H1 (cell line): ENCODE results near the gene CPNE5. TPM values are rescaled to one million over a fixed set of nuclear protein-coding genes. Genes with fewer than 3 reads are reported as not detected.

Source experiments
- CTCF ChIA-PET: fragments of 300-600 bp; sonication (Branson Sonifier 250); formaldehyde crosslinking; loops from one replicate; lab custom pipeline; 2021; ENCODE audit not compliant: partially characterized antibody; lab: Charles Lee
- POLR2A ChIA-PET: fragments of 300-600 bp; sonication (Branson Sonifier 250); formaldehyde crosslinking; loops from one replicate; lab custom pipeline; 2021; ENCODE audit warnings: inconsistent platforms; ENCODE audit not compliant: partially characterized antibody; lab: Charles Lee
- DNase-seq, 2 experiments: peaks; one replicate each; pipeline versions ENCODE4 v3.0.0 to v3.0.0-alpha.2; 2010 to 2022; ENCODE audit warnings: low spot score in 2 of 2, low read depth in 1 of 2, mixed read lengths in 1 of 2
- FAIRE-seq: peaks from 2 replicates; lab custom pipeline; 2011; peaks lifted over from hg19 to GRCh38; lab: Jason Lieb, UNC
- H2AFZ ChIP-seq: 2 replicates; pipeline ENCODE4 v1.8.1; 2012; ENCODE audit warnings: low read length, inconsistent platforms
- H2AK5ac ChIP-seq: 2 replicates; pipeline ENCODE4 v1.6.1; 2013; ENCODE audit warnings: low read depth, low read length
- H2BK120ac ChIP-seq: replicated peaks from 2 replicates; pipeline ENCODE3; 2013; ENCODE audit warnings: low read depth, low read length, inconsistent platforms
- H2BK12ac ChIP-seq: 2 replicates; pipeline ENCODE4 v1.6.1; 2013; ENCODE audit warnings: low read depth, low read length
- H2BK15ac ChIP-seq: 2 replicates; pipeline ENCODE4 v1.6.1; 2013; ENCODE audit warnings: low read length
- H2BK20ac ChIP-seq: 2 replicates; pipeline ENCODE4 v1.6.1; 2013; ENCODE audit warnings: low read length
- H2BK5ac ChIP-seq: 2 replicates; pipeline ENCODE4 v1.6.1; 2013; ENCODE audit warnings: low read depth, low read length
- H3K14ac ChIP-seq: 2 replicates; pipeline ENCODE4 v1.6.1; 2013; ENCODE audit warnings: inconsistent platforms; ENCODE audit not compliant: insufficient read length
- H3K18ac ChIP-seq: 2 replicates; pipeline ENCODE4 v1.6.1; 2013; ENCODE audit warnings: low read length; ENCODE audit errors: extremely low read depth
- H3K23ac ChIP-seq: 2 replicates; pipeline ENCODE4 v1.6.1; 2013; ENCODE audit warnings: inconsistent platforms; ENCODE audit not compliant: insufficient read length
- H3K23me2 ChIP-seq: 2 replicates; pipeline ENCODE4 v1.6.1; 2013; ENCODE audit warnings: low read depth, low read length
- H3K27ac ChIP-seq: 2 replicates; pipeline ENCODE4 v1.6.1; 2011; ENCODE audit warnings: low read depth, low read length, inconsistent platforms
- H3K27me3 ChIP-seq, 4 experiments: replicated peaks in 1 of 4; 1 replicate in 1 of 4; 2 replicates in 3 of 4; pipeline versions ENCODE4 v1.6.1 to v1.8.1; 2011 to 2013; ENCODE audit warnings: low read length in 3 of 4, mild to moderate bottlenecking in 3 of 4, inconsistent platforms in 2 of 4, mixed read lengths in 2 of 4, moderate library complexity in 1 of 4; ENCODE audit not compliant: control insufficient read depth in 3 of 4, insufficient read depth in 3 of 4; ENCODE audit errors: extremely low read depth in 1 of 4
- H3K36me3 ChIP-seq, 4 experiments: 2 replicates each; pipeline versions ENCODE4 v1.6.1 to v1.8.1; 2011 to 2013; ENCODE audit warnings: mild to moderate bottlenecking in 4 of 4, low read length in 3 of 4, moderate library complexity in 2 of 4, control low read depth in 1 of 4, inconsistent platforms in 1 of 4; ENCODE audit not compliant: insufficient read depth in 4 of 4, control insufficient read depth in 2 of 4
- H3K4ac ChIP-seq: replicated peaks from 2 replicates; pipeline ENCODE3; 2013; ENCODE audit warnings: low read length, low read depth, mixed read lengths, inconsistent platforms; ENCODE audit not compliant: insufficient read length
- H3K4me1 ChIP-seq, 4 experiments: replicated peaks in 1 of 4; 1 replicate in 1 of 4; 2 replicates in 3 of 4; pipeline versions ENCODE4 v1.6.1 to v1.8.1; 2011 to 2013; ENCODE audit warnings: low read length in 3 of 4, inconsistent platforms in 2 of 4, mixed read lengths in 1 of 4; ENCODE audit not compliant: insufficient read depth in 4 of 4, control insufficient read depth in 3 of 4
- H3K4me2 ChIP-seq, 2 experiments: 2 replicates each; pipeline versions ENCODE4 v1.6.1 to v1.8.1; 2011 to 2013; ENCODE audit warnings: low read depth in 2 of 2, low read length in 2 of 2, control low read depth in 1 of 2, inconsistent platforms in 1 of 2, mild to moderate bottlenecking in 1 of 2; ENCODE audit not compliant: insufficient read depth in 1 of 2
- H3K4me3 ChIP-seq, 4 experiments: fragments of 200-600, 300-600 bp in 1 of 4; sonication (generic), shearing (Covaris generic), sonication (Bioruptor Twin) in 1 of 4; 2 replicates each; pipeline versions ENCODE4 v1.5.1 to v1.8.1; 2011 to 2016; ENCODE audit warnings: low read length in 4 of 4, low read depth in 3 of 4, control low read depth in 2 of 4, inconsistent platforms in 2 of 4, mild to moderate bottlenecking in 2 of 4, mixed read lengths in 1 of 4, moderate library complexity in 1 of 4; ENCODE audit not compliant: insufficient read depth in 2 of 4; ENCODE audit errors: extremely low read depth in 1 of 4
- H3K56ac ChIP-seq: replicated peaks from 2 replicates; pipeline ENCODE3; 2013; ENCODE audit warnings: low read depth, mild to moderate bottlenecking, mixed read lengths, low read length, inconsistent platforms; ENCODE audit not compliant: insufficient read length
- H3K79me1 ChIP-seq: 2 replicates; pipeline ENCODE4 v1.6.1; 2013; ENCODE audit warnings: low read depth, low read length, control low read depth
- H3K79me2 ChIP-seq, 2 experiments: 2 replicates each; pipeline versions ENCODE4 v1.6.1 to v1.8.1; 2012 to 2013; ENCODE audit warnings: low read length in 2 of 2, mild to moderate bottlenecking in 2 of 2, inconsistent platforms in 1 of 2; ENCODE audit not compliant: insufficient read depth in 2 of 2, control insufficient read depth in 1 of 2
- H3K9ac ChIP-seq, 4 experiments: replicated peaks in 1 of 4; 1 replicate in 1 of 4; 2 replicates in 3 of 4; pipeline versions ENCODE4 v1.6.1 to v1.8.1; 2011 to 2013; ENCODE audit warnings: low read depth in 3 of 4, low read length in 3 of 4, control low read depth in 2 of 4, mild to moderate bottlenecking in 2 of 4, moderate library complexity in 2 of 4, inconsistent platforms in 1 of 4; ENCODE audit errors: extremely low read depth in 1 of 4
- H3K9me3 ChIP-seq, 2 experiments: 2 replicates each; pipeline versions ENCODE4 v1.6.1 to v1.8.1; 2012 to 2013; ENCODE audit warnings: mild to moderate bottlenecking in 2 of 2, moderate library complexity in 2 of 2, control low read depth in 1 of 2, inconsistent platforms in 1 of 2, low read depth in 1 of 2, low read length in 1 of 2, mixed read lengths in 1 of 2; ENCODE audit not compliant: insufficient read depth in 2 of 2
- H4K20me1 ChIP-seq, 2 experiments: replicated peaks in 1 of 2; 2 replicates each; pipeline versions ENCODE3 to v1.8.1; 2011 to 2013; ENCODE audit warnings: inconsistent platforms in 2 of 2, low read length in 2 of 2, mild to moderate bottlenecking in 1 of 2; ENCODE audit not compliant: insufficient read depth in 2 of 2, control insufficient read depth in 1 of 2
- H4K5ac ChIP-seq: 2 replicates; pipeline ENCODE4 v1.6.1; 2013; ENCODE audit warnings: low read length, low read depth, mixed read lengths, inconsistent platforms; ENCODE audit not compliant: insufficient read length
- H4K8ac ChIP-seq: 2 replicates; pipeline ENCODE4 v1.8.0; 2013; ENCODE audit warnings: mild to moderate bottlenecking, moderate library complexity, low read length, inconsistent platforms; ENCODE audit not compliant: insufficient read depth; ENCODE audit errors: extremely low read depth
- H4K91ac ChIP-seq: replicated peaks from 2 replicates; pipeline ENCODE3; 2013; ENCODE audit warnings: low read length, mixed read lengths, inconsistent platforms; ENCODE audit not compliant: insufficient read length
- CBX5 ChIP-seq: fragments of 300-800, 300-1000 bp; sonication (generic); IDR thresholded peaks from 2 replicates; pipeline ENCODE4 v1.7.1; 2016; ENCODE audit warnings: antibody characterized with exemption, low read length, low read depth
- HDAC2 ChIP-seq, 2 experiments: fragments of 300-600 bp in 1 of 2; sonication (generic) in 1 of 2; IDR thresholded peaks; 2 replicates each; pipeline ENCODE4 v1.6.1; 2011 to 2012; ENCODE audit warnings: low read depth in 2 of 2, low read length in 2 of 2, mild to moderate bottlenecking in 2 of 2, moderate library complexity in 2 of 2, borderline replicate concordance in 1 of 2, inconsistent platforms in 1 of 2
- POU5F1 ChIP-seq: IDR thresholded peaks from 2 replicates; pipeline ENCODE4 v1.6.1; 2011; ENCODE audit warnings: low read depth, mild to moderate bottlenecking, low read length, moderate library complexity
- TEAD4 ChIP-seq: IDR thresholded peaks from 2 replicates; pipeline ENCODE4 v1.6.1; 2012; ENCODE audit warnings: low read depth, low read length, inconsistent platforms, mixed read lengths
- WGBS, 2 experiments: shearing (Covaris generic) in 1 of 2; methylation state at CpG; one replicate each; pipeline versions ENCODE4 v1.1.6 to v1.1.7; 2013 to 2015; ENCODE audit warnings: low lambda C conversion rate in 2 of 2, mixed read lengths in 2 of 2, inconsistent platforms in 1 of 2, low coverage in 1 of 2, missing lambda C conversion rate in 1 of 2; ENCODE audit not compliant: insufficient replicate concordance in 2 of 2, insufficient coverage in 1 of 2, insufficient read length in 1 of 2; ENCODE audit errors: extremely low coverage in 1 of 2, missing lambda C conversion rate in 1 of 2; 5-methylcytosine and 5-hydroxymethylcytosine counted together
- polyA plus RNA-seq, 7 experiments: library from polyadenylated mRNA; depleted of rRNA in 3 of 7; stranded (reverse) in 5 of 7; unstranded in 2 of 7; fragments of >200 nt in 5 of 7; fragments of 200-250 nt in 2 of 7; gene quantifications; 1 replicate in 5 of 7; 2 replicates in 1 of 7; 4 replicates in 1 of 7; pipeline versions ENCODE4 v1.2.1 to v1.2.3, GENCODE V29; 2011 to 2013; ENCODE audit warnings: missing spikeins in 2 of 7, mixed read lengths in 2 of 7
- total RNA-seq: library from RNA; stranded (reverse); fragmentation: NEBNext Ultra II Directional; extraction: Animal tissue kit (Norgen Biotek cat#: 25700); gene quantifications from 2 replicates; pipeline ENCODE4 v1.2.1, GENCODE V29; 2021

CPNE5 gene
- total and polyA plus RNA-seq, 2 of the 8 experiments (the other 6 are each of a cell fraction or from before 2014, with no cell fraction given): 0.88 to 1.8 TPM

- FAIRE-seq: no peak
- H4K20me1 ChIP-seq: peaks cover 7 to 14% of the 10 kb centered on the region in 2 experiments
- POLR2A ChIA-PET: interaction anchor here (0.7 kb wide), 1 partner anchor 74 kb away, joined by 3 read pairs; no protein-coding TSS in a partner anchor
Measured at GRCh38 chr6:36867471-36868224, 28.4 kb upstream of the CPNE5 start.

More at GRCh38 chr6:36867471-36868224, 28.4 kb upstream of the CPNE5 start:
- H3K27ac ChIP-seq: no peak overlapping the region
- no peak overlapping the region for H3K9ac ChIP-seq
- no peak overlapping the region for H2BK120ac ChIP-seq
- H3K79me2 ChIP-seq: peaks cover 5 to 88% of the 10 kb centered on the region in 2 experiments; a peak in 3 of 4 replicates
- CTCF ChIA-PET: interaction anchor here (1.2 to 12.6 kb wide), 5 partner anchors 19 to 341 kb away, joined by 3 to 99 read pairs (median 4); no protein-coding TSS in a partner anchor
- no peak overlapping the region for H3K18ac ChIP-seq
- no peak overlapping the region for H3K56ac ChIP-seq
- H2BK15ac ChIP-seq: no peak overlapping the region
- no peak overlapping the region for H3K4ac ChIP-seq
- H3K36me3 ChIP-seq: peaks cover 9 to 53% (median 23%) of the 10 kb centered on the region in 4 experiments
- H3K4me1 ChIP-seq: no peaks in the 10 kb centered on the region
- H3K14ac ChIP-seq: no peak overlapping the region
- no peak overlapping the region for H3K23ac ChIP-seq
- no peak overlapping the region for H2AFZ ChIP-seq
- TF ChIP-seq POU5F1 (no peak), TEAD4 (no peak), CBX5 (no peak), HDAC2 (IDR thresholded peaks at IDR 0.05; ENCODE audit: borderline replicate concordance in 1 of 2, low read depth in 2 of 2, low read length in 2 of 2) (no peak)
- TF ChIP-seq, all 59 proteins: peak for 0
- H3K4me2 ChIP-seq: no peak overlapping the region
- no peak overlapping the region for H2BK20ac ChIP-seq
- no peak overlapping the region for H2BK5ac ChIP-seq
- no peaks in the 10 kb centered on the region; the same call in 1 of the 2 replicates for H3K23me2 ChIP-seq
- H2BK12ac ChIP-seq: no peak overlapping the region
- H3K9me3 ChIP-seq: no peaks in the 10 kb centered on the region
- no peak for DNase-seq
- H2AK5ac ChIP-seq: no peak overlapping the region
- H3K79me1 ChIP-seq: peaks cover 15% of the 10 kb centered on the region
- 93% methylated on average over 4 of the region's 4 CpGs; no CpG with 5 or more reads in 1 of the 2 experiments for WGBS, 2 experiments
- no peak overlapping the region for H4K91ac ChIP-seq
- H3K27me3 ChIP-seq: no peaks in the 10 kb centered on the region
- H3K4me3 ChIP-seq: no peak overlapping the region
- no peak overlapping the region for H4K8ac ChIP-seq
- H4K5ac ChIP-seq: no peak overlapping the region
